ENCODE measurements around the gene MTMR2. TPM values are rescaled to one million over a fixed set of nuclear protein-coding genes. Genes with fewer than 3 reads are reported as not detected.

The MTMR2 gene
- total RNA-seq, 4 donors from 2014 or later = 4.0 to 5.3 (median 4.5) TPM

DNA sequence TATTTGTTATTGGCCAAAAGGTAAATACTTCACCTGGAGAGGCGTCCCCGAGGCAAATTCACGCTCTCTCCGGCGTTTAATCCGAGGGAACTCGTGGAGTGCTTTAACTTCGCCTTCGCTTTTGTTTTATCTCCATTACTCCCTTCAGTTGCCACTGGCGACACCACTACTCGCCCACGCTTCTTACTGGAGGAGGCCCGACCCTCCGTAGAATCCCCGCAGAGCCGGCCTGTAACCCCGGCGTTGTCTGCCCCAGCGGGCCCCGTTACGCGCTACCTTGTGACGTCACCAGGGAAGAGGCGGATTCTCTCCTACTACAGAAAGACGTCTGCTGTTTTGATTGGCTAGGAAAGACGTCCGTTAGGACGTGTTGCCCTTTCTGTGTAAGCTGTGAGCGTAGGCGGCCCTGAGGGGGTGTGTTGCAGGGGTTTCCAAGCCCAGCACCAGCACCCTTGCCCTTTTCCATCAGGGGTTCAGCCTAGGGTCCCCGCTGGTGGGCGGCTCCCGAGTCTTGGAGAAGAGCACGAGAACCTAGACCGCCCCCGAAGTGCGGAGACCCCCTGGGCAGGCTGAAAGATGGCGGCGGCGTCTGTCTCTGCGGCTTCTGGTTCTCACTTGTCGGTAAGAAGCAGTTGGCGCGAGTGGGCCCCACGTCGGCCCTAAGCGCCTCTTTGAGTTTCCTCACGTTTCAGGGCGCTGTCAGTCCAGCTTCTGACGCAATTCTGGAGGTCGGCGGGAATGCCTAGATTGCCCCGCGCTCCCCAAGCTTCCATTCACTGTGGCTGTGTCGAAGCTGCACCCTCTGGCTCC lies 133.6 kb downstream of the MTMR2 start, which contains the start of gene CEP57:
CEP57 (plus strand) TSS at position 376 of the 810 bp plus-strand sequence; CDS start at position 577, 201 bp downstream.
- Histone ChIP-seq H3K27me3 (no peaks in the 10 kb centered on the region), H3K9me3 (no peaks in the 10 kb centered on the region), H3K27ac (peak within 1 kb of the TSS; percentile 95 to 98 (median 96)), H3K36me3 (peaks cover 0 to 26% of the 10 kb centered on the region in 2 donors), H3K4me1 (peaks cover 19 to 26% of the 10 kb centered on the region in 2 donors), H3K4me3 (peak within 1 kb of the TSS; percentile 88 to 99 (median 96))
- intact Hi-C loops (cut with DNase I; ENCODE audit: low total_unique reads) = loop anchor here (2.0 to 5.0 kb wide), 2 partner anchors 46 to 132 kb away; partner anchors contain the start of gene MTMR2
- in situ Hi-C loops (cut with MboI; ENCODE audit: low sequenced_read_pairs in 4 of 4) = loop anchor here in 2 of 4 donors (25.0 kb wide), 1 partner anchor 1303 kb away; the partner anchor contains the start of genes ANKRD49 (in 2 of the 2) and MRE11 (in 2 of the 2)
- DNase-seq = peak; percentile 93 to 96
- TF ChIP-seq, protein P1, sequence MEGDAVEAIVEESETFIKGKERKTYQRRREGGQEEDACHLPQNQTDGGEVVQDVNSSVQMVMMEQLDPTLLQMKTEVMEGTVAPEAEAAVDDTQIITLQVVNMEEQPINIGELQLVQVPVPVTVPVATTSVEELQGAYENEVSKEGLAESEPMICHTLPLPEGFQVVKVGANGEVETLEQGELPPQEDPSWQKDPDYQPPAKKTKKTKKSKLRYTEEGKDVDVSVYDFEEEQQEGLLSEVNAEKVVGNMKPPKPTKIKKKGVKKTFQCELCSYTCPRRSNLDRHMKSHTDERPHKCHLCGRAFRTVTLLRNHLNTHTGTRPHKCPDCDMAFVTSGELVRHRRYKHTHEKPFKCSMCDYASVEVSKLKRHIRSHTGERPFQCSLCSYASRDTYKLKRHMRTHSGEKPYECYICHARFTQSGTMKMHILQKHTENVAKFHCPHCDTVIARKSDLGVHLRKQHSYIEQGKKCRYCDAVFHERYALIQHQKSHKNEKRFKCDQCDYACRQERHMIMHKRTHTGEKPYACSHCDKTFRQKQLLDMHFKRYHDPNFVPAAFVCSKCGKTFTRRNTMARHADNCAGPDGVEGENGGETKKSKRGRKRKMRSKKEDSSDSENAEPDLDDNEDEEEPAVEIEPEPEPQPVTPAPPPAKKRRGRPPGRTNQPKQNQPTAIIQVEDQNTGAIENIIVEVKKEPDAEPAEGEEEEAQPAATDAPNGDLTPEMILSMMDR (IDR thresholded peaks at IDR 0.05 in 4 of 5, conservative IDR thresholded peaks at IDR 0.05 in 1 of 5) = no peak
- TF ChIP-seq POLR2A (IDR thresholded peaks at IDR 0.05) = peak; percentile 50 to 59
- peak; percentile 89 to 92 for ATAC-seq

DNA sequence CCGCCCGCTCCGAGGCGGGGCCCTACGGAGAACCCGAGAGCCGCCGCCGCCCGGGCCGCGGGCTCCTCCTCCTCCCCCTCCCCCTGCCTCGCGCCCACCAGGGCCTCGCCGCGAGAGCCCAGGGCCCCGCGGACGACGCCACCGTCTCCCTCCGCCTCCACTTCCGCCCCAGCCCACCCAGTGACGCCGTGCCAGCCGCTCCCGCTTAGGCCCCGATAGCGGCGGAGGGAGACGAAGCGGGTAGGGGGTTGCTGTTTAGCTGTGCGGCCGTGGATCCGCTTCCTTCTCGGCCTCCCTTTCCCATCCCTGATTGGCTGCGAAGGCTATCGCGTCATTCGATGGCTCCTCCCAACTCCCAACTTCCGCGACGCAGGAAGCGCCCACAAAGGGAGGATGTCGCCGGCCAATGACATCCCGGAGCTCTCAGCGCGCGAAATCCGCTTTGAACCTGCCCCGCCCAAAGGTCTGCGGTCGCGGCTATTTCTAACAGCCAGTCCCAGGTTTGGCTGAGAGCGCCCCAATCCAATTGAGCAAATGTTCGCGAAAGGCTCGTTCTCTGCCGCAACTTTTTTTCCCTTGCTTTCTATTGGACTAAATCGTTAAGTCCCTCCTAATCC lies 134.3 kb downstream of the MTMR2 start, which contains the start of gene FAM76B:
FAM76B (minus strand) TSS at position 277 of the 617 bp plus-strand sequence. CDS start 304 bp downstream, outside the sequence.
- intact Hi-C loops (cut with DNase I; ENCODE audit: low total_unique reads) = loop anchor here (1.0 to 5.0 kb wide), 4 partner anchors 47 to 722 kb away; partner anchors contain the start of genes JRKL and MTMR2
- DNase-seq = peak; percentile 98
- peak; percentile 78 for TF ChIP-seq POLR2A (IDR thresholded peaks at IDR 0.05)
- TF ChIP-seq, protein P1 (IDR thresholded peaks at IDR 0.05 in 4 of 5, conservative IDR thresholded peaks at IDR 0.05 in 1 of 5) = no peak
- H3K9me3 ChIP-seq = no peaks in the 10 kb centered on the region
- in situ Hi-C loops (cut with MboI; ENCODE audit: low sequenced_read_pairs in 4 of 4) = loop anchor here in 2 of 4 donors (25.0 kb wide), 1 partner anchor 1302 kb away; the partner anchor contains the start of genes ANKRD49 (in 2 of the 2) and MRE11 (in 2 of the 2)
- peak within 1 kb of the TSS; percentile 95 to 98 (median 96) for H3K27ac ChIP-seq
- H3K27me3 ChIP-seq = no peaks in the 10 kb centered on the region
- H3K36me3 ChIP-seq = peaks cover 0 to 33% of the 10 kb centered on the region in 2 donors
- peak; percentile 90 to 93 for ATAC-seq
- peaks cover 19 to 26% of the 10 kb centered on the region in 2 donors for H3K4me1 ChIP-seq
- peak within 1 kb of the TSS; percentile 88 to 99 (median 96) for H3K4me3 ChIP-seq

DNA sequence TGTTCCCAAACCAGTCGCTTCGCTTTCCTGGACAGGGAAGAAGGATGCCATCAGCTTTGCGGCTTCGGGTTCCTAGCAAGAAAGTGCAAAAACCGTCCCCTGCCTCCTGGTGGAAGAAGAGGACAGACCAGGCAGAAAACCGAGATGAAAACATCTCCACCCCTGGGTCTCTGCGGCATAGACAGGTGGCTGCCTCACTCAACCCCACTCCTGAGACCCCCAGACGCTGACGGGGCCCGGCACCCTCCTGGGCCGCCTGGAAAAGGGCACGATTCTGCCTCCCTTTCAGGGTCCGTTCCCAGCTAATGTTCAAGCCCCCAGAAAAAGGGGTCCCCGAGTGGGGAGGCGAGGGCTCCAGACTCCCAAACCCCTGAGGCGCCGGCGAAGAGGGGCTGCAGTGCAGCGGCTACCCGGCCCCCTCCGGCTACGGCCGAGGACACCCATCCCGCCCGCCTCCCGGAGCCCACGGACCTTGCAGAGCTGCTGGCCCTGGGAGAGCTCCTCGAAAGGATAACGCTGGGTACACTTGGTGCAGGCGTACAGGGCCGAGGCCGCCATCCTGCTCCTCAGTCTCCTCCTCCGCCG lies 134.9 kb downstream of the MTMR2 start:
- H3K4me3 ChIP-seq = peak overlapping the region; percentile 88 to 99 (median 96)
- H3K4me1 ChIP-seq = peaks cover 19 to 26% of the 10 kb centered on the region in 2 donors
- H3K36me3 ChIP-seq = peaks cover 0 to 37% of the 10 kb centered on the region in 2 donors
- H3K9me3 ChIP-seq = no peaks in the 10 kb centered on the region
- in situ Hi-C loops (cut with MboI; ENCODE audit: low sequenced_read_pairs in 4 of 4) (loop anchor here in 2 of 4 donors (25.0 kb wide), 1 partner anchor 1302 kb away; the partner anchor contains the start of genes ANKRD49 (in 2 of the 2) and MRE11 (in 2 of the 2)), intact Hi-C loops (cut with DNase I; ENCODE audit: low total_unique reads) (loop anchor here (1.0 kb wide), 2 partner anchors 601 to 722 kb away; partner anchors contain the start of gene JRKL)
- peak overlapping the region; percentile 95 to 98 (median 96) for H3K27ac ChIP-seq
- H3K27me3 ChIP-seq = no peaks in the 10 kb centered on the region
- no peak for ATAC-seq
- no peak for TF ChIP-seq POLR2A (IDR thresholded peaks at IDR 0.05)
- TF ChIP-seq, protein P1 (IDR thresholded peaks at IDR 0.05 in 4 of 5, conservative IDR thresholded peaks at IDR 0.05 in 1 of 5) = no peak
- DNase-seq = no peak

Other genes with a start within 250 kb of the MTMR2 start
- 10 to 100 TPM in 2 of 4 donors, 1 to 10 TPM in 2; 3.6 to 13.6 (median 8.9) TPM for gene FAM76B, start 134.3 kb downstream of the MTMR2 start, total RNA-seq
- gene CEP57, start 133.6 kb downstream of the MTMR2 start, total RNA-seq = 10 to 100 TPM; 10.2 to 20.5 (median 16.9) TPM